T-cell (primary cell): ENCODE measurements around the gene OR8D4. TPM values are rescaled to one million over a fixed set of nuclear protein-coding genes. Genes with fewer than 3 reads are reported as not detected.

Experiments
- ATAC-seq, 4 experiments: fragments of 200-7000 bp in 3 of 4; fragments of 150-1000 bp in 1 of 4; cut with Tn5 transposase; replicated peaks in 1 of 4; 1 replicate in 3 of 4; 2 replicates in 1 of 4; pipeline ENCODE4 v1.10.0; 2021; ENCODE audit warnings: moderate library complexity in 3 of 4, mild to moderate bottlenecking in 2 of 4, moderate number of reproducible peaks in 1 of 4
- CTCF ChIA-PET, 2 donors: fragments of 300-600 bp; sonication (Branson Sonifier 250); formaldehyde crosslinking; loops; one replicate each; lab custom pipeline; 2022; ENCODE audit warnings: antibody characterized with exemption in 2 of 2; lab: Charles Lee
- POLR2A ChIA-PET, 2 donors: fragments of 300-600 bp; sonication (Branson Sonifier 250); formaldehyde crosslinking; loops; one replicate each; lab custom pipeline; 2022; ENCODE audit warnings: antibody characterized with exemption in 2 of 2; lab: Charles Lee
- DNase-seq, 35 experiments: peaks; one replicate each; pipeline versions ENCODE4 v3.0.0 to v3.0.0-alpha.2; 2013 to 2023
- H3K27ac ChIP-seq: one replicate; pipeline ENCODE4 v1.5.1; 2013; ENCODE audit warnings: low read length
- H3K27me3 ChIP-seq, 2 experiments: replicated peaks in 1 of 2; 1 replicate in 1 of 2; 2 replicates in 1 of 2; pipeline versions ENCODE4 v1.6.1 to v1.7.0; 2013; ENCODE audit warnings: low read length in 1 of 2, mixed read lengths in 1 of 2; ENCODE audit not compliant: control insufficient read depth in 2 of 2, insufficient read depth in 2 of 2; ENCODE audit errors: extremely low read depth in 1 of 2
- H3K36me3 ChIP-seq, 2 donors: 1 replicate in 1 of 2; 2 replicates in 1 of 2; pipeline versions ENCODE4 v1.6.1 to v1.7.0; 2013; ENCODE audit warnings: low read length in 1 of 2; ENCODE audit not compliant: control insufficient read depth in 2 of 2, insufficient read depth in 1 of 2; ENCODE audit errors: extremely low read depth in 1 of 2
- H3K4me1 ChIP-seq, 2 experiments: 1 replicate in 1 of 2; 2 replicates in 1 of 2; pipeline versions ENCODE4 v1.6.1 to v1.7.0; 2013; ENCODE audit warnings: low read length in 2 of 2, mixed read lengths in 1 of 2; ENCODE audit not compliant: insufficient read depth in 2 of 2, control insufficient read depth in 1 of 2; ENCODE audit errors: extremely low read depth in 1 of 2
- H3K4me3 ChIP-seq, 2 donors: 1 replicate in 1 of 2; 2 replicates in 1 of 2; pipeline versions ENCODE4 v1.5.1 to v1.7.0; 2013; ENCODE audit warnings: mild to moderate bottlenecking in 2 of 2, low read length in 1 of 2, moderate library complexity in 1 of 2; ENCODE audit not compliant: control insufficient read depth in 1 of 2; ENCODE audit errors: extremely low read depth in 1 of 2
- H3K9me3 ChIP-seq: 2 replicates; pipeline ENCODE4 v1.7.0; 2013
- H3K27ac Mint-ChIP-seq, 2 donors: one replicate each; pipeline ENCODE4 v1.8.0; 2020 to 2021; ENCODE audit warnings: mild to moderate bottlenecking in 2 of 2, mixed read lengths in 2 of 2
- H3K27me3 Mint-ChIP-seq, 2 donors: one replicate each; pipeline ENCODE4 v1.8.0; 2021 to 2022; ENCODE audit warnings: mixed read lengths in 2 of 2
- H3K36me3 Mint-ChIP-seq: one replicate; pipeline ENCODE4 v1.8.0; 2021; ENCODE audit warnings: mixed read lengths
- H3K4me1 Mint-ChIP-seq, 3 donors: one replicate each; pipeline ENCODE4 v1.8.0; 2020 to 2022; ENCODE audit warnings: mixed read lengths in 3 of 3, mild to moderate bottlenecking in 1 of 3
- H3K4me3 Mint-ChIP-seq, 3 donors: one replicate each; pipeline ENCODE4 v1.8.0; 2020 to 2022; ENCODE audit warnings: mild to moderate bottlenecking in 3 of 3, mixed read lengths in 3 of 3, moderate library complexity in 3 of 3
- H3K9me3 Mint-ChIP-seq, 3 donors: one replicate each; pipeline ENCODE4 v1.8.0; 2020 to 2022; ENCODE audit warnings: mixed read lengths in 3 of 3
- WGBS: methylation state at CpG from one replicate; pipeline ENCODE4 v1.1.5; 2013; ENCODE audit warnings: missing lambda C conversion rate; ENCODE audit not compliant: insufficient coverage; 5-methylcytosine and 5-hydroxymethylcytosine counted together
- total RNA-seq, 35 experiments: library from RNA in 6 of 35; stranded (reverse) in 6 of 35; fragments of 120-200 nt in 1 of 35; gene quantifications; one replicate each; pipeline versions ENCODE4 v1.2.1 to v1.2.4 and lab custom pipeline; 2013 to 2026

Gene OR8D4
- total RNA-seq, 5 donors from 2014 or later (not counting 1 experiment from before 2014, with no cell fraction given): not detected

GRCh38 chr11:123880912-123881311, 21.1 kb upstream of the OR8D4 start:
- ChIA-PET CTCF (no interaction called here), POLR2A (no interaction called here)
- no peak for ATAC-seq
- H3K27me3 Mint-ChIP-seq: peaks cover 6 to 9% of the 10 kb centered on the region in 2 donors
- no peaks in the 10 kb centered on the region for H3K27me3 ChIP-seq
- no peak overlapping the region for H3K4me3 Mint-ChIP-seq
- H3K27ac ChIP-seq: no peak overlapping the region
- H3K27ac Mint-ChIP-seq: no peak overlapping the region
- H3K4me3 ChIP-seq: no peak overlapping the region
- no peak for DNase-seq
- H3K4me1 ChIP-seq: no peaks in the 10 kb centered on the region
- H3K4me1 Mint-ChIP-seq: no peaks in the 10 kb centered on the region
- no peaks in the 10 kb centered on the region for H3K36me3 Mint-ChIP-seq
- no CpG with 5 or more reads among the region's 4 CpGs for WGBS
- no peaks in the 10 kb centered on the region for H3K9me3 ChIP-seq
- no peaks in the 10 kb centered on the region for H3K36me3 ChIP-seq
- H3K9me3 Mint-ChIP-seq: peaks cover 0 to 4% (median 0%) of the 10 kb centered on the region in 3 donors

GRCh38 chr11:123885570-123885969, 16.4 kb upstream of the OR8D4 start, which contains the start of gene TMEM225:
TMEM225 (minus strand) TSS chr11:123885670; CDS start chr11:123885425, 245 bp downstream.
- H3K27me3 Mint-ChIP-seq: peaks cover under 1 to 5% of the 10 kb centered on the region in 2 donors
- Histone ChIP-seq H3K27ac (no peak within 1 kb of the TSS), H3K9me3 (no peaks in the 10 kb centered on the region), H3K4me1 (no peaks in the 10 kb centered on the region), H3K36me3 (no peaks in the 10 kb centered on the region), H3K4me3 (no peak within 1 kb of the TSS), H3K27me3 (no peaks in the 10 kb centered on the region)
- peaks cover 0 to 4% (median 0%) of the 10 kb centered on the region in 3 donors for H3K9me3 Mint-ChIP-seq
- no peaks in the 10 kb centered on the region for H3K4me1 Mint-ChIP-seq
- H3K36me3 Mint-ChIP-seq: no peaks in the 10 kb centered on the region
- DNase-seq (no peak), ATAC-seq (no peak)
- ChIA-PET POLR2A (no interaction called here), CTCF (interaction anchor here in 1 of 2 donors (0.6 kb wide), 1 partner anchor 26 kb away, joined by 3 read pairs; no protein-coding TSS in a partner anchor)
- no peak within 1 kb of the TSS for H3K4me3 Mint-ChIP-seq
- WGBS: 97% methylated on average over 2 of the region's 3 CpGs
- no peak within 1 kb of the TSS for H3K27ac Mint-ChIP-seq

GRCh38 chr11:123892031-123892430, 9.9 kb upstream of the OR8D4 start:
- Mint-ChIP-seq H3K9me3 (no peaks in the 10 kb centered on the region), H3K4me1 (no peaks in the 10 kb centered on the region), H3K36me3 (no peaks in the 10 kb centered on the region), H3K27me3 (peaks cover 0 to 7% of the 10 kb centered on the region in 2 donors), H3K4me3 (no peak overlapping the region), H3K27ac (no peak overlapping the region)
- ATAC-seq (no peak), DNase-seq (no peak)
- ChIA-PET CTCF (no interaction called here), POLR2A (no interaction called here)
- no peaks in the 10 kb centered on the region for H3K4me1 ChIP-seq
- H3K4me3 ChIP-seq: no peak overlapping the region
- H3K36me3 ChIP-seq: no peaks in the 10 kb centered on the region
- H3K27me3 ChIP-seq: no peaks in the 10 kb centered on the region
- H3K9me3 ChIP-seq: no peaks in the 10 kb centered on the region
- H3K27ac ChIP-seq: no peak overlapping the region

- H3K4me3 Mint-ChIP-seq: no peak overlapping the region
- no peak overlapping the region for H3K27ac ChIP-seq
- H3K4me3 ChIP-seq: no peak overlapping the region
- no peaks in the 10 kb centered on the region for H3K36me3 Mint-ChIP-seq
- H3K27ac Mint-ChIP-seq: no peak overlapping the region
- CTCF ChIA-PET: interaction anchor here in 1 of 2 donors (0.6 kb wide), 1 partner anchor 10 kb away, joined by 5 read pairs; no protein-coding TSS in a partner anchor
- H3K9me3 Mint-ChIP-seq: no peaks in the 10 kb centered on the region
- WGBS: 83% methylated on average over 1 of the region's 3 CpGs
- no peaks in the 10 kb centered on the region for H3K4me1 ChIP-seq
- H3K4me1 Mint-ChIP-seq: no peaks in the 10 kb centered on the region
- POLR2A ChIA-PET: no interaction called here
- no peaks in the 10 kb centered on the region for H3K9me3 ChIP-seq
- DNase-seq: no peak
- peaks cover 0 to 9% of the 10 kb centered on the region in 2 donors for H3K27me3 Mint-ChIP-seq
- no peak for ATAC-seq
- H3K36me3 ChIP-seq: no peaks in the 10 kb centered on the region
- no peaks in the 10 kb centered on the region for H3K27me3 ChIP-seq
These were observed 2.2 kb upstream of the OR8D4 start for GRCh38 chr11:123899792-123900191.

- Mint-ChIP-seq H3K36me3 (no peaks in the 10 kb centered on the region), H3K27ac (no peak overlapping the region), H3K9me3 (no peaks in the 10 kb centered on the region), H3K27me3 (peaks cover 0 to 20% of the 10 kb centered on the region in 2 donors), H3K4me3 (no peak overlapping the region), H3K4me1 (no peaks in the 10 kb centered on the region)
- Histone ChIP-seq H3K9me3 (no peaks in the 10 kb centered on the region), H3K4me1 (no peaks in the 10 kb centered on the region), H3K27ac (no peak overlapping the region), H3K36me3 (no peaks in the 10 kb centered on the region), H3K4me3 (no peak overlapping the region), H3K27me3 (no peaks in the 10 kb centered on the region)
- no peak for ATAC-seq
- POLR2A ChIA-PET: no interaction called here
- CTCF ChIA-PET: no interaction called here
- no peak for DNase-seq
- no CpG with 5 or more reads among the region's 2 CpGs for WGBS
These were observed 2.0 kb downstream of the OR8D4 start for GRCh38 chr11:123903932-123904331.

- peaks cover 0 to 16% of the 10 kb centered on the region in 2 donors for H3K27me3 Mint-ChIP-seq
- Histone ChIP-seq H3K36me3 (no peaks in the 10 kb centered on the region), H3K4me3 (no peak overlapping the region), H3K9me3 (no peaks in the 10 kb centered on the region), H3K4me1 (no peaks in the 10 kb centered on the region), H3K27me3 (no peaks in the 10 kb centered on the region), H3K27ac (no peak overlapping the region)
- no peaks in the 10 kb centered on the region for H3K36me3 Mint-ChIP-seq
- DNase-seq (no peak), ATAC-seq (no peak)
- POLR2A ChIA-PET: no interaction called here
- no peak overlapping the region for H3K27ac Mint-ChIP-seq
- no peak overlapping the region for H3K4me3 Mint-ChIP-seq
- no peaks in the 10 kb centered on the region for H3K4me1 Mint-ChIP-seq
- CTCF ChIA-PET: no interaction called here
- WGBS: 71% methylated on average over 1 of the region's 3 CpGs
- no peaks in the 10 kb centered on the region for H3K9me3 Mint-ChIP-seq
These were observed 3.0 kb downstream of the OR8D4 start for GRCh38 chr11:123904932-123905331.

GRCh38 chr11:123905826-123906225, 3.9 kb downstream of the OR8D4 start:
- DNase-seq (no peak), ATAC-seq (no peak)
- Mint-ChIP-seq H3K36me3 (no peaks in the 10 kb centered on the region), H3K9me3 (no peaks in the 10 kb centered on the region), H3K4me1 (no peaks in the 10 kb centered on the region), H3K27me3 (peaks cover 0 to 15% of the 10 kb centered on the region in 2 donors), H3K27ac (no peak overlapping the region), H3K4me3 (no peak overlapping the region)
- Histone ChIP-seq H3K4me3 (no peak overlapping the region), H3K4me1 (no peaks in the 10 kb centered on the region), H3K9me3 (no peaks in the 10 kb centered on the region), H3K27ac (no peak overlapping the region), H3K36me3 (no peaks in the 10 kb centered on the region), H3K27me3 (no peaks in the 10 kb centered on the region)
- POLR2A ChIA-PET: no interaction called here
- CTCF ChIA-PET: no interaction called here
- WGBS: 67% methylated on average over 2 of the region's 3 CpGs
